Uterus (tissue), 2 donors: ENCODE measurements around the gene FASN.

Experiments
- POLR2A ChIP-seq, 2 donors: fragments of 450-650 bp; IDR thresholded peaks; one replicate each; pipeline ENCODE4 v1.6.1; 2016; ENCODE audit warnings: antibody characterized with exemption in 2 of 2, mild to moderate bottlenecking in 1 of 2, moderate library complexity in 1 of 2
- TF ChIP-seq, protein P1 (sequence below), 4 experiments: fragments of 200-600 bp in 2 of 4; fragments of 450-650 bp in 2 of 4; sonication (generic) in 2 of 4; IDR thresholded peaks; one replicate each; pipeline ENCODE4 v1.5.1; 2016 to 2019; ENCODE audit warnings: antibody characterized with exemption in 4 of 4, mild to moderate bottlenecking in 2 of 4, moderate library complexity in 1 of 4

DNA sequence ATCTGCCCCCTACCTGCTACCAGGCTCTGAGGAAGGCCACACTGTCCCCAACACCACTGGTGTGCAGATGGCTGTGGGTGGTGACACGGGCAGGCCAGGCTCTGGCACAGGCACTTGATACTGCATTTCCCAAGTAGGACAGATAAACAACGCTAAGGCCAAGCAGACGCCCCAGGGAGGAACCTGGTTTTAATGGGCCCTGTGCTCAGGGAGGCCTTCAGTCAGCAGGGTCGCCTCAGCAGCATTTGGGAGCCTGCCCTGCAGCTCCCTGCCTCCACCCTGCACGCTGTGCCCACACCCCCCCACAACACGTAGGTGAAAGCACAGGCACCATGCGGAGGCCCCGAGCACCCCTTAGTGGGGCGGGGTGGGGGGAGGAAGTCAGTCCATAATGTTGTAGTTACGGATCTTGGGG is 3.3 kb upstream of the FASN start:
- TF ChIP-seq, protein P1, sequence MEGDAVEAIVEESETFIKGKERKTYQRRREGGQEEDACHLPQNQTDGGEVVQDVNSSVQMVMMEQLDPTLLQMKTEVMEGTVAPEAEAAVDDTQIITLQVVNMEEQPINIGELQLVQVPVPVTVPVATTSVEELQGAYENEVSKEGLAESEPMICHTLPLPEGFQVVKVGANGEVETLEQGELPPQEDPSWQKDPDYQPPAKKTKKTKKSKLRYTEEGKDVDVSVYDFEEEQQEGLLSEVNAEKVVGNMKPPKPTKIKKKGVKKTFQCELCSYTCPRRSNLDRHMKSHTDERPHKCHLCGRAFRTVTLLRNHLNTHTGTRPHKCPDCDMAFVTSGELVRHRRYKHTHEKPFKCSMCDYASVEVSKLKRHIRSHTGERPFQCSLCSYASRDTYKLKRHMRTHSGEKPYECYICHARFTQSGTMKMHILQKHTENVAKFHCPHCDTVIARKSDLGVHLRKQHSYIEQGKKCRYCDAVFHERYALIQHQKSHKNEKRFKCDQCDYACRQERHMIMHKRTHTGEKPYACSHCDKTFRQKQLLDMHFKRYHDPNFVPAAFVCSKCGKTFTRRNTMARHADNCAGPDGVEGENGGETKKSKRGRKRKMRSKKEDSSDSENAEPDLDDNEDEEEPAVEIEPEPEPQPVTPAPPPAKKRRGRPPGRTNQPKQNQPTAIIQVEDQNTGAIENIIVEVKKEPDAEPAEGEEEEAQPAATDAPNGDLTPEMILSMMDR (IDR thresholded peaks at IDR 0.05), result no peak
- TF ChIP-seq POLR2A (IDR thresholded peaks at IDR 0.05), result no peak
